Measurements from ENCODE around the gene COG2. TPM values are rescaled to one million over a fixed set of nuclear protein-coding genes. Genes with fewer than 3 reads are reported as not detected.

COG2 gene
- total RNA-seq, 2 donors from 2014 or later, result 9.8 to 30.8 TPM

GRCh38 chr1:230620649-230621323 lies 21.5 kb upstream of the COG2 start:
- H3K27ac Mint-ChIP-seq, result no peak overlapping the region
- no peaks in the 10 kb centered on the region for H3K36me3 Mint-ChIP-seq
- DNase-seq (ENCODE audit: low spot score in 2 of 2) (no peak), ATAC-seq (no peak)
- no peaks in the 10 kb centered on the region for H3K9me3 Mint-ChIP-seq

- DNase-seq (ENCODE audit: low spot score in 2 of 2), result no peak
- no peak for ATAC-seq
- H3K36me3 Mint-ChIP-seq, result no peaks in the 10 kb centered on the region
- H3K9me3 Mint-ChIP-seq, result no peaks in the 10 kb centered on the region
- no peak overlapping the region for H3K27ac Mint-ChIP-seq
Measured at GRCh38 chr1:230621324-230622030, 20.8 kb upstream of the COG2 start.

- no peak for DNase-seq (ENCODE audit: low spot score in 2 of 2)
- H3K27ac Mint-ChIP-seq, result no peak overlapping the region
- H3K36me3 Mint-ChIP-seq, result no peaks in the 10 kb centered on the region
- ATAC-seq, result no peak
- H3K9me3 Mint-ChIP-seq, result no peaks in the 10 kb centered on the region
Measured at GRCh38 chr1:230622151-230622550, 20.1 kb upstream of the COG2 start.

GRCh38 chr1:230624097-230624713 lies 18.1 kb upstream of the COG2 start:
- Mint-ChIP-seq H3K9me3 (no peaks in the 10 kb centered on the region), H3K36me3 (no peaks in the 10 kb centered on the region), H3K27ac (no peak overlapping the region)
- DNase-seq (ENCODE audit: low spot score in 2 of 2) (no peak), ATAC-seq (no peak)

GRCh38 chr1:230626232-230626631 lies 16.0 kb upstream of the COG2 start:
- no peak for DNase-seq (ENCODE audit: low spot score in 2 of 2)
- no peak overlapping the region for H3K27ac Mint-ChIP-seq
- ATAC-seq, result no peak
- no peaks in the 10 kb centered on the region for H3K9me3 Mint-ChIP-seq
- no peaks in the 10 kb centered on the region for H3K36me3 Mint-ChIP-seq

- H3K27ac Mint-ChIP-seq, result no peak overlapping the region
- no peak for DNase-seq (ENCODE audit: low spot score in 2 of 2)
- no peak for ATAC-seq
- H3K36me3 Mint-ChIP-seq, result no peaks in the 10 kb centered on the region
- no peaks in the 10 kb centered on the region for H3K9me3 Mint-ChIP-seq
Measured at GRCh38 chr1:230627767-230628166, 14.5 kb upstream of the COG2 start.

- no peak for DNase-seq (ENCODE audit: low spot score in 2 of 2)
- ATAC-seq, result no peak
- no peaks in the 10 kb centered on the region for H3K36me3 Mint-ChIP-seq
- no peak overlapping the region for H3K27ac Mint-ChIP-seq
- H3K9me3 Mint-ChIP-seq, result no peaks in the 10 kb centered on the region
Measured at GRCh38 chr1:230629511-230629910, 12.8 kb upstream of the COG2 start.

- DNase-seq (ENCODE audit: low spot score in 2 of 2), result no peak
- no peak for ATAC-seq
- Mint-ChIP-seq H3K36me3 (no peaks in the 10 kb centered on the region), H3K27ac (no peak overlapping the region), H3K9me3 (no peaks in the 10 kb centered on the region)
Measured at GRCh38 chr1:230631477-230631876, 10.8 kb upstream of the COG2 start.

- Mint-ChIP-seq H3K9me3 (no peaks in the 10 kb centered on the region), H3K36me3 (no peaks in the 10 kb centered on the region), H3K27ac (no peak overlapping the region)
- DNase-seq (ENCODE audit: low spot score in 2 of 2), result no peak
- ATAC-seq, result peak; percentile 39 to 43
Measured at GRCh38 chr1:230632273-230632873, 9.9 kb upstream of the COG2 start.

- DNase-seq (ENCODE audit: low spot score in 2 of 2) (no peak), ATAC-seq (no peak)
- H3K36me3 Mint-ChIP-seq, result no peaks in the 10 kb centered on the region
- no peaks in the 10 kb centered on the region for H3K9me3 Mint-ChIP-seq
- no peak overlapping the region for H3K27ac Mint-ChIP-seq
Measured at GRCh38 chr1:230633469-230633868, 8.8 kb upstream of the COG2 start.

- H3K27ac Mint-ChIP-seq, result no peak overlapping the region
- DNase-seq (ENCODE audit: low spot score in 2 of 2), result no peak
- no peak for ATAC-seq
- H3K36me3 Mint-ChIP-seq, result no peaks in the 10 kb centered on the region
- no peaks in the 10 kb centered on the region for H3K9me3 Mint-ChIP-seq
Measured at GRCh38 chr1:230634384-230634783, 7.9 kb upstream of the COG2 start.

- DNase-seq (ENCODE audit: low spot score in 2 of 2), result no peak
- peak; percentile 9 to 34 for ATAC-seq
- Mint-ChIP-seq H3K27ac (no peak overlapping the region), H3K36me3 (no peaks in the 10 kb centered on the region), H3K9me3 (no peaks in the 10 kb centered on the region)
Measured at GRCh38 chr1:230636575-230637148, 5.6 kb upstream of the COG2 start.

GRCh38 chr1:230639714-230640209 lies 2.5 kb upstream of the COG2 start:
- DNase-seq (ENCODE audit: low spot score in 2 of 2), result no peak
- ATAC-seq, result no peak
- Mint-ChIP-seq H3K36me3 (peaks cover 4 to 5% of the 10 kb centered on the region in 2 donors), H3K27ac (no peak overlapping the region), H3K9me3 (no peaks in the 10 kb centered on the region)

GRCh38 chr1:230641346-230641745 lies 935 bp upstream of the COG2 start:
- Mint-ChIP-seq H3K36me3 (peaks cover 4 to 6% of the 10 kb centered on the region in 2 donors), H3K27ac (no peak overlapping the region), H3K9me3 (no peaks in the 10 kb centered on the region)
- ATAC-seq (no peak), DNase-seq (ENCODE audit: low spot score in 2 of 2) (no peak)

- DNase-seq (ENCODE audit: low spot score in 2 of 2), result peak in 1 of 2 donors; percentile 24
- peak overlapping the region; percentile 56 to 89 for H3K27ac Mint-ChIP-seq
- H3K36me3 Mint-ChIP-seq, result peaks cover 4 to 12% of the 10 kb centered on the region in 2 donors
Measured at GRCh38 chr1:230641900-230642262, 400 bp upstream of the COG2 start.

GRCh38 chr1:230643908-230644307 lies 1.6 kb downstream of the COG2 start:
- H3K27ac Mint-ChIP-seq, result peak overlapping the region; percentile 17 to 89
- DNase-seq (ENCODE audit: low spot score in 2 of 2) (no peak), ATAC-seq (no peak)
- H3K9me3 Mint-ChIP-seq, result no peaks in the 10 kb centered on the region
- peaks cover 4 to 14% of the 10 kb centered on the region in 2 donors for H3K36me3 Mint-ChIP-seq

More at GRCh38 chr1:230641900-230642262, 400 bp upstream of the COG2 start:
- no peak for ATAC-seq
- no peaks in the 10 kb centered on the region for H3K9me3 Mint-ChIP-seq

Measured in activated naive CD4-positive, alpha-beta T cell treated with anti-CD3 and anti-CD28 coated beads, Interleukin-2, amount 50 U/mL, for 72 hours (primary cell).